CD14-positive monocyte (primary cell): ENCODE measurements around the gene DGKE. TPM values are rescaled to one million over a fixed set of nuclear protein-coding genes. Genes with fewer than 3 reads are reported as not detected.

ENCODE experiments used
- DNase-seq, 3 donors: peaks; one replicate each; pipeline ENCODE4 v3.0.0-alpha.2; 2011 to 2022
- H2AFZ ChIP-seq: 2 replicates; pipeline ENCODE4 v1.6.0; 2012; ENCODE audit warnings: mild to moderate bottlenecking, low read depth, low read length, inconsistent platforms; ENCODE audit not compliant: insufficient read depth, poor library complexity, severe bottlenecking
- H3K27ac ChIP-seq, 2 donors: 1 replicate in 1 of 2; 2 replicates in 1 of 2; pipeline ENCODE4 v1.5.1; 2012 to 2013; ENCODE audit warnings: low read length in 2 of 2, control low read depth in 1 of 2, inconsistent platforms in 1 of 2, low read depth in 1 of 2, mild to moderate bottlenecking in 1 of 2
- H3K27me3 ChIP-seq, 2 donors: one replicate each; pipeline versions ENCODE4 v1.6.0 to v1.6.1; 2011 to 2013; ENCODE audit warnings: low read length in 2 of 2; ENCODE audit not compliant: control insufficient read depth in 2 of 2, insufficient read depth in 2 of 2
- H3K36me3 ChIP-seq, 2 donors: replicated peaks in 1 of 2; 1 replicate in 1 of 2; 2 replicates in 1 of 2; pipeline versions ENCODE4 v1.5.1 to v1.6.1; 2012 to 2013; ENCODE audit warnings: low read length in 2 of 2, control low read depth in 1 of 2, inconsistent platforms in 1 of 2, mild to moderate bottlenecking in 1 of 2; ENCODE audit not compliant: insufficient read depth in 2 of 2, control insufficient read depth in 1 of 2
- H3K4me1 ChIP-seq, 2 donors: 1 replicate in 1 of 2; 2 replicates in 1 of 2; pipeline versions ENCODE4 v1.5.1 to v1.6.1; 2012 to 2013; ENCODE audit warnings: low read length in 2 of 2, control low read depth in 1 of 2, inconsistent platforms in 1 of 2, mild to moderate bottlenecking in 1 of 2, moderate library complexity in 1 of 2; ENCODE audit not compliant: insufficient read depth in 2 of 2, control insufficient read depth in 1 of 2
- H3K4me2 ChIP-seq: replicated peaks from 2 replicates; pipeline ENCODE3; 2012; ENCODE audit warnings: low read length, moderate library complexity, mild to moderate bottlenecking; ENCODE audit not compliant: poor library complexity, severe bottlenecking; ENCODE audit errors: extremely low read depth
- H3K4me3 ChIP-seq, 3 experiments: fragments of 200-600 bp in 1 of 3; sonication (generic) in 1 of 3; replicated peaks in 1 of 3; 1 replicate in 2 of 3; 2 replicates in 1 of 3; pipeline ENCODE4 v1.5.1; 2011 to 2013; ENCODE audit warnings: low read length in 3 of 3, mild to moderate bottlenecking in 3 of 3, control low read depth in 2 of 3, low read depth in 2 of 3, inconsistent platforms in 1 of 3, moderate library complexity in 1 of 3
- H3K79me2 ChIP-seq: 2 replicates; pipeline ENCODE4 v1.6.0; 2012; ENCODE audit warnings: mild to moderate bottlenecking, control low read depth, inconsistent platforms, low read length, moderate library complexity; ENCODE audit not compliant: insufficient read depth
- H3K9ac ChIP-seq: 2 replicates; pipeline ENCODE4 v1.6.0; 2017; ENCODE audit warnings: low read length, mild to moderate bottlenecking; ENCODE audit not compliant: insufficient read depth, poor library complexity, severe bottlenecking
- H3K9me3 ChIP-seq, 2 donors: replicated peaks in 1 of 2; 1 replicate in 1 of 2; 2 replicates in 1 of 2; pipeline versions ENCODE4 v1.5.1 to v1.6.1; 2012 to 2013; ENCODE audit warnings: low read length in 2 of 2, control low read depth in 1 of 2; ENCODE audit not compliant: control insufficient read depth in 1 of 2, insufficient read depth in 1 of 2
- H4K20me1 ChIP-seq: 2 replicates; pipeline ENCODE4 v1.6.0; 2012; ENCODE audit warnings: mild to moderate bottlenecking, low read length, control low read depth, moderate library complexity; ENCODE audit not compliant: insufficient read depth
- H3K27ac Mint-ChIP-seq, 7 donors: one replicate each; pipeline ENCODE4 v1.8.0; 2020; ENCODE audit warnings: mild to moderate bottlenecking in 7 of 7, mixed read lengths in 7 of 7, moderate library complexity in 6 of 7, inconsistent platforms in 2 of 7
- H3K27me3 Mint-ChIP-seq, 3 donors: one replicate each; pipeline ENCODE4 v1.8.0; 2021 to 2022; ENCODE audit warnings: low read depth in 3 of 3, mild to moderate bottlenecking in 3 of 3, mixed read lengths in 3 of 3, moderate library complexity in 3 of 3, inconsistent platforms in 1 of 3
- H3K36me3 Mint-ChIP-seq, 2 donors: one replicate each; pipeline ENCODE4 v1.8.0; 2020; ENCODE audit warnings: mixed read lengths in 2 of 2, inconsistent platforms in 1 of 2, mild to moderate bottlenecking in 1 of 2
- H3K4me1 Mint-ChIP-seq: one replicate; pipeline ENCODE4 v1.8.0; 2020; ENCODE audit warnings: mild to moderate bottlenecking, mixed read lengths
- H3K4me3 Mint-ChIP-seq, 2 donors: one replicate each; pipeline ENCODE4 v1.8.0; 2020; ENCODE audit warnings: mild to moderate bottlenecking in 2 of 2, mixed read lengths in 2 of 2, moderate library complexity in 1 of 2
- H3K9me3 Mint-ChIP-seq, 7 donors: one replicate each; pipeline ENCODE4 v1.8.0; 2020 to 2022; ENCODE audit warnings: mixed read lengths in 7 of 7, mild to moderate bottlenecking in 6 of 7, moderate library complexity in 6 of 7, inconsistent platforms in 2 of 7
- WGBS: methylation state at CpG from one replicate; pipeline ENCODE4 v1.1.5; 2013; ENCODE audit warnings: missing lambda C conversion rate; ENCODE audit not compliant: insufficient coverage; 5-methylcytosine and 5-hydroxymethylcytosine counted together
- intact Hi-C, 2 donors: fragments of 100-400 bp; cut with micrococcal nuclease; formaldehyde crosslinking; loops; one replicate each; pipeline versions ENCODE4 v1.15.0 to v1.15.1; 2023
- polyA plus RNA-seq, 3 donors: library from polyadenylated mRNA; depleted of rRNA in 1 of 3; unstranded in 2 of 3; stranded (reverse) in 1 of 3; fragments of 300-500 nt in 2 of 3; fragments of >200 nt in 1 of 3; fragmentation: Illumina TruSeq in 2 of 3; gene quantifications; 1 replicate in 2 of 3; 2 replicates in 1 of 3; pipeline ENCODE4 v1.2.3, GENCODE V29; 2012 to 2021
- TF ChIP-seq, protein P1 (sequence below): fragments of 200-600 bp; IDR thresholded peaks from one replicate; pipeline ENCODE4 v1.8.0; 2022; ENCODE audit warnings: antibody characterized with exemption, mild to moderate bottlenecking

The DGKE gene
- polyA plus RNA-seq, 3 donors = 1.1 to 3.0 (median 1.5) TPM

DNA sequence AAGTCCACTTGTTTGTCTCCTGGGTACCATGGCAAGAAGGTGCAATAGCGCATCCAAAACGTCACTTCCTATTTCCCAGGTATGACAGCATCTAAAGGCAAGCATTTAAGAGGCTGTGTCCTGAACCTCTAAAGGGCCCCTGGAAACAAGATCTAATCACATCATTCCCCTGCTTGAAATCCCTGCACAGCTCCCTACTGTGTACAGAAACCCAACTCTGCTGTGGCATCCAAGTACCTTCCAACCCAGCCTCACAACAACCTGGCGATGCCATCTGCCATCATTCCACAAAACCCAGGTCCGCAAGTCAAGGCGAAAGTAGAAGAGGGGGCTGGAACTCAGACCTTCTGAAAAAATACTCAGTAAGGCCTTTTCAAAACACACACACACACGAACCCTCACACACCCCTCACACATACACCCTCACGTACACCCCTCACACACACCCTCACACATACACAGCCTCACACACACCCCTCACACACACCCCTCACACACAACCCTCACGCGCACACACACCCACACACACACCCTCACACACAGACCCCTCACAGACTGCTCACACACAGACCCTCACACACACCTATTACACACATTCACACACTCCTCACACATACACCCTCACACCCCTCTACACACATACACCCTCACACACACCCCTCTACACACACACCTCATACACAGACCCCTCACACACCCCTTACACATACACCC lies 24.7 kb upstream of the DGKE start:
- no peak overlapping the region for H2AFZ ChIP-seq
- no peak overlapping the region for H3K4me3 ChIP-seq
- no peak for DNase-seq
- intact Hi-C loops = no loop called here
- no peaks in the 10 kb centered on the region for H3K9me3 ChIP-seq
- peaks cover 0 to 3% (median 1%) of the 10 kb centered on the region in 3 donors for H3K27me3 Mint-ChIP-seq
- H3K9ac ChIP-seq = no peak overlapping the region
- H3K27me3 ChIP-seq = no peaks in the 10 kb centered on the region
- peaks cover 9% of the 10 kb centered on the region for H3K4me1 Mint-ChIP-seq
- no peaks in the 10 kb centered on the region for H3K36me3 Mint-ChIP-seq
- 94% methylated on average over 9 of the region's 9 CpGs for WGBS
- no peaks in the 10 kb centered on the region for H3K9me3 Mint-ChIP-seq
- no peaks in the 10 kb centered on the region for H3K79me2 ChIP-seq
- no peak overlapping the region for H3K27ac ChIP-seq
- no peaks in the 10 kb centered on the region for H4K20me1 ChIP-seq
- TF ChIP-seq, protein P1, sequence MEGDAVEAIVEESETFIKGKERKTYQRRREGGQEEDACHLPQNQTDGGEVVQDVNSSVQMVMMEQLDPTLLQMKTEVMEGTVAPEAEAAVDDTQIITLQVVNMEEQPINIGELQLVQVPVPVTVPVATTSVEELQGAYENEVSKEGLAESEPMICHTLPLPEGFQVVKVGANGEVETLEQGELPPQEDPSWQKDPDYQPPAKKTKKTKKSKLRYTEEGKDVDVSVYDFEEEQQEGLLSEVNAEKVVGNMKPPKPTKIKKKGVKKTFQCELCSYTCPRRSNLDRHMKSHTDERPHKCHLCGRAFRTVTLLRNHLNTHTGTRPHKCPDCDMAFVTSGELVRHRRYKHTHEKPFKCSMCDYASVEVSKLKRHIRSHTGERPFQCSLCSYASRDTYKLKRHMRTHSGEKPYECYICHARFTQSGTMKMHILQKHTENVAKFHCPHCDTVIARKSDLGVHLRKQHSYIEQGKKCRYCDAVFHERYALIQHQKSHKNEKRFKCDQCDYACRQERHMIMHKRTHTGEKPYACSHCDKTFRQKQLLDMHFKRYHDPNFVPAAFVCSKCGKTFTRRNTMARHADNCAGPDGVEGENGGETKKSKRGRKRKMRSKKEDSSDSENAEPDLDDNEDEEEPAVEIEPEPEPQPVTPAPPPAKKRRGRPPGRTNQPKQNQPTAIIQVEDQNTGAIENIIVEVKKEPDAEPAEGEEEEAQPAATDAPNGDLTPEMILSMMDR = no peak
- no peak overlapping the region for H3K27ac Mint-ChIP-seq
- no peak overlapping the region for H3K4me3 Mint-ChIP-seq
- H3K4me2 ChIP-seq = no peak overlapping the region
- peaks cover 5 to 6% of the 10 kb centered on the region in 2 donors for H3K4me1 ChIP-seq
- H3K36me3 ChIP-seq = no peaks in the 10 kb centered on the region

DNA sequence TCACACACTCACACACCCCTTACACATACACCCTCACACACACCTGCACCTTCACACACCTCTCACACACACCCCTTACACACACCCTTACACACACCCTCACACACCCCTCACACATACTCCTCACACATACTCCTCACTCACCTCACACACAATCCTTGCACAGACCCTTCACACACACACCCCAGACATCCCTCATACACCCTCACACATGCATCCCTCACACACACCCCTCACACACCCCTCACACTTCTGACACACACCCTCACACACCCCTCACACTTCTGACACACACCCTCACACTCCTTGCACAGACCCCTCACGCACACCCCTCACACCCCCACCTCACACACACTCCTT lies 24.2 kb upstream of the DGKE start:
- Histone ChIP-seq H3K79me2 (no peaks in the 10 kb centered on the region), H3K9me3 (no peaks in the 10 kb centered on the region), H3K27me3 (no peaks in the 10 kb centered on the region), H3K4me2 (no peak overlapping the region), H2AFZ (no peak overlapping the region), H3K27ac (no peak overlapping the region), H3K4me1 (peaks cover 6 to 7% of the 10 kb centered on the region in 2 donors), H4K20me1 (no peaks in the 10 kb centered on the region), H3K9ac (no peak overlapping the region), H3K36me3 (no peaks in the 10 kb centered on the region), H3K4me3 (no peak overlapping the region)
- Mint-ChIP-seq H3K4me3 (no peak overlapping the region), H3K36me3 (no peaks in the 10 kb centered on the region), H3K27ac (no peak overlapping the region), H3K4me1 (peaks cover 10% of the 10 kb centered on the region), H3K9me3 (no peaks in the 10 kb centered on the region), H3K27me3 (peaks cover 0 to 3% (median 1%) of the 10 kb centered on the region in 3 donors)
- intact Hi-C loops = no loop called here
- TF ChIP-seq, protein P1 = no peak
- no peak for DNase-seq
- WGBS = 100% methylated on average over 1 of the region's 1 CpG
